ENCODE data around the gene GNPTAB.
"Not testable (repeated sequence)": the region's sequence is repeated elsewhere in the genome, so short reads cannot be mapped to it uniquely, and the experiment has no call there.

Gene GNPTAB

GRCh38 chr12:101737476-101737875, 93.3 kb downstream of the GNPTAB start:
- no peak for DNase-seq (ENCODE audit: low read depth)

DNA sequence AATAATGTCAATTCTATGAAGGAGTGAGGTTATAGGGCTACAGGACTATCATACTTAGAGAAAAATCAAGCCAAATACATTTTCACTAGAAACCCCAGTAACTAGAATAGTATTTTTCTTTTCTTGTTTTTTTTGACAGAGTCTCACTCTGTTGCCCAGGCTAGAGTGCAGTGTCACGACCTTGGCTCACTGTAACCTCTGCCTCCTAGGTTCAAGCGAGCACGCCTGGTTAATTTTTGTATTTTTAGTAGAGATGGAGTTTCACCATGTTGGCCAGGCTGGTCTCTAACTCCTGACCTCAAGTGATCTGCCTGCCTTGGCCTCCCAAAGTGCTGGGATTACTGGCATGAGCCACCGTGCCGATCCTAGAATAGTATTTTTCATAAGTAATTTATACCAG, 96.3 kb downstream of the GNPTAB start:
- DNase-seq (ENCODE audit: low read depth) = not testable (repeated sequence)

DNA sequence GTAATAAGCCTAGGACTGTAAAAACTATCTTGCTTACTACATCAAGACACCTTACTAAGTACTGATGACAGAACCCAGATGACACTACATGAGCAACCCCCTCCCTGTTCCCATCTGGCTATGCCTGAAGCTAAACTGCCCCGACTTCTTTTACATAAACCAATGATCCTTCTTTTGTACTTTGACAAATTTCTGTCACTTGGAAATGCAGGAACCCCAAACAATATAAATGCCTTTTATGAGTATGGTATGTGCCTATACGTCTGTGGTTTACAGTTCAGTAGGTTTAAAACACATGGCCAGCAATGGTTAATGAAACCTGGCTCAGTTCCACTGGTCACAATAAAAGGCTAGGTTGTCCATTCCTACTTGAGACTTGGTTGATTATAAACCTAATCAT, 97.6 kb downstream of the GNPTAB start:
- DNase-seq (ENCODE audit: low read depth) = no peak

GRCh38 chr12:101732318-101732717, 98.4 kb downstream of the GNPTAB start:
- no peak for DNase-seq (ENCODE audit: low read depth)

- DNase-seq (ENCODE audit: low read depth) = no peak
These were observed 100.9 kb downstream of the GNPTAB start for GRCh38 chr12:101729842-101730241.

- DNase-seq (ENCODE audit: low read depth) = no peak
These were observed 103.7 kb downstream of the GNPTAB start for GRCh38 chr12:101727098-101727497.

- DNase-seq (ENCODE audit: low read depth) = no peak
These were observed 108.4 kb downstream of the GNPTAB start for GRCh38 chr12:101722392-101722791.

- DNase-seq (ENCODE audit: low read depth) = no peak
These were observed 110.6 kb downstream of the GNPTAB start for GRCh38 chr12:101720118-101720517.

- DNase-seq (ENCODE audit: low read depth) = no peak
These were observed 111.2 kb downstream of the GNPTAB start for GRCh38 chr12:101719566-101719965.

- no peak for DNase-seq (ENCODE audit: low read depth)
These were observed 115.8 kb downstream of the GNPTAB start for GRCh38 chr12:101714877-101715444.

DNA sequence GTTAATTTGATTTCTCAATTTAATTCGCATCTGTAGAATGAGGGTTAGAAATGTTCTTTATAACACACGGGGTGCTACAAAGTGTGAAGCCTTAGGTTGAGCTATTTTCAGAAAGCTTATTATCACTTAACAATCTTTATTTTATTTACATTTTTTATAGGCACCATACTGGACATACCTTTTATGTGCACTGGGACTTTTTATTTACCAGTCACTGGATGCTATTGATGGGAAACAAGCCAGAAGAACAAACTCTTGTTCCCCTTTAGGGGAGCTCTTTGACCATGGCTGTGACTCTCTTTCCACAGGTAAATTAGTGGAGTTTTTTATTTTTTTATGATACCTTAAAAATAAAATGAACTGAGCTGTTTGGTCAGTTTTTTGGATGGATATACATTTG, 116.8 kb downstream of the GNPTAB start:
- no peak for DNase-seq (ENCODE audit: low read depth)

- DNase-seq (ENCODE audit: low read depth) = no peak
These were observed 117.6 kb downstream of the GNPTAB start for GRCh38 chr12:101713059-101713682.

DNA sequence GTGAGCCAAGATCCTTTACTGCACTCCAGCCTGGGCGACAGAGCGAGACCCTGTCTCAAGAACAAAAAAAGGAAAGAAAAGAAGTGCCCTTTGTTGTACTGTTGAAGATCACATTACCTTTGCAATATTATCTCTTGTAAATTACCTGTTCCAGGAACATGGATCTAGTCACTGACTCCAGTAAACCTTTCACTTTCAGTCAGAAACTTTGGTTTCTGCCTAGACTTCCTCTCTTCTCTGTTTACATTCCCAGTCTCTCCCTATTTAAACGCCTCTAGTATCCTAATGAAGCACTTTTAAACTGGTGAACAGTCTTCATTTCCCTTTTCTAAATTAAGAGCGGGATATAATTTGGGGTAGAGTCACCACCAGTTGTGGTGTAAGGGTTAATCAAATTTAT, 120.5 kb downstream of the GNPTAB start:
- no peak for DNase-seq (ENCODE audit: low read depth)

DNA sequence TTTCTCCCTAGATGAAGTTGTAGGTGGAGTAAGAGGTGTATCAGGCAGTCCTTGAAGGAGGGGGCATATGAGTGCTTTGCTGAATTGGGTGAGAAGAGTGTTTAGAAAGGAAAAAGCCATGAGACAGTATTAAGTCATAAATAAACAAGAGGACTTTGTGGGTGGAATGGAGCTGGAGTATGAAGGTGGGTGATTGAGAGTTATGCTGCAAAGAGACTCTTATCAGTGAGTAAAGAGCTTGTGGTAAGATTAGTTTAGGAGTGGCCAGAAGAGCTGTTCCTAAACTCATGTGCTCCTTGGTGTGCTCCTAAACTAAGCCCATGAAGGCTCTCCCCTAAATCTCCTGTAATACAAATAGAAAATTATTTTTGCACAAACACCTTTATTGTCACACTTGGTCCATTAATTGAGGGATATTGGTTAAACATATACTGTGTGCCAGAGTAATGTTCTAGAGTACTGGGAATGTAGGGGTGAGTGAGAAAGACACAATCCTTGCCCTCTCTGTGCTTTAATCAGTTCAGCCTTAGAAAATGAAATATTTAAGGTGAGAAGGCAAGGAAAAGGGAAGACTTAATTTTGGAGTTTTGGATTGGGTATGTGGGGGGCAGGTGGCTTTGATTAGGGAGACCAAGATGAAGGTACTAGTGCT, 123.5 kb downstream of the GNPTAB start:
- DNase-seq (ENCODE audit: low read depth) = no peak

DNA sequence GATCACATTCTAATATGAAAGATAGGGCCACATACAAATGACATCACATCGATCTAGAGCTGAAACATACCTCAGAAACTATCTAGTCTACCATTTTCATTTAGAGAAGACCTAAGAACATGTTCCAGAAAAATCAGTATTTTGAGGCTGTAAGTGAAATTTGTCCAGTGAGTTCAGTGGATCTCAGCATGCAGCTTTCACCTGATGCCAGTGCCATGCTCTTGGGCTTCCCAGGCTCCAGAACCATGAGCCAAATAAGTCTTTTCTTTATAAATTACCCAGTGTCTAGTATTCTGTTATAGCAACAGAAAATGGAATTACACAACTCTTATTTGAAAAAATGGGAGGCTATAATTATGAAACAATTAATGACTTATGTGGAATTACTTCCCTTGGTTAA, 124.4 kb downstream of the GNPTAB start:
- DNase-seq (ENCODE audit: low read depth) = no peak

DNA sequence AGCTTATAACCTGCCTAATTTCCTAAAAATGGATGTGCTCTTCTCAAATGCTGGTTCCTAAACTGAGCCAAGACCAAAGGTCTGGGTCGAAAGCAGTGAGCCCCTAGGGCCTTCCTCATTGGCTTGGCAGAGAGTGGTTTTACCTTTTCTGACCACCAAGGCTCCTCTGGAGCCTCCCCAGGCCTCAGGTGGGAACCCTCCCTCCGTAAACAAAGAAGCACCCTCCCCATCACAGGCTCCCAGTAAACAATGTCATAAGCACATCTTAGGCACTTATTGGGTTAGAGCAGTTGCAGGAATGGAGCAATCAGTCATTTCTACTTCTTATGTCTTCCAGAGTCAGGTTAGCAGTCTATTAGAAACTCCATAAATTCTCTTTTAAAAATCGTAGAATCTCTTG, 127.3 kb downstream of the GNPTAB start:
- no peak for DNase-seq (ENCODE audit: low read depth)

- DNase-seq (ENCODE audit: low read depth) = no peak
These were observed 130.4 kb downstream of the GNPTAB start for GRCh38 chr12:101700299-101700820.

- no peak for DNase-seq (ENCODE audit: low read depth)
These were observed 131.9 kb downstream of the GNPTAB start for GRCh38 chr12:101698800-101699347.

DNA sequence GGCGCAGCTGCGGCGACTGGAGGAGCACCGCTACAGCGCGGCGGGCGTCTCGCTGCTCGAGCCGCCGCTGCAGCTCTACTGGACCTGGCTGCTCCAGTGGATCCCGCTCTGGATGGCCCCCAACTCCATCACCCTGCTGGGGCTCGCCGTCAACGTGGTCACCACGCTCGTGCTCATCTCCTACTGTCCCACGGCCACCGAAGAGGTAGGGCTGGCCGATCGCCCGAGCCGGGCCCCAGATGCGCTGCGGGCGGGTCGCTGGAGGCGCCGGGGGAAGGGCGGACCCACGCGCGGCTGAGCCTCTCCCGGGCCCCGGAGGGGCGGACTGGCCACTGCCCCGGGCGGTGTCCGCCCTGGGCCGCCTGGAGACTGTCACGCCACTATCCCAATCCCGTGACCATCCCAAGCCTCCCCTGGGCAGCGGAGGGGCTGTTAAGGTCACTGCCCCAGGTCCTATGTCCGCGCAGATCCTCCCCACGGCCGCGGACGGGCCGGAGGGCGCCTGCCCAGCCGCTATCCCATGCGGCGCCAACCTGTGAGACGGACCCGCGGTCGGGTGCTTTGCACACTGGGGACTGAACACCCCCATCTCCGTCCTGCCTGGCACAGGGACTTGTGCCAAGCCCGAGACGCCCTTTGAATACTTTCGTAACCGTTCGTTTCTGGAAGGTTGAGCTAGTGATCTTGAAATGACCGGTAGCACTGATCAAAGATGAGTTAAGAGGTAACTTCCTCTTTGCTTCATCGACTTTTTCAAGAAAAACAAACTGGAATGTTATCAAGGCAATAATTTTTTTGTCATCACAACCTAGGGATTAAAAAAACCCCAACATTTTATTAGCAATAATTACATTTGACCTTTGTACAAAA, 132.6 kb downstream of the GNPTAB start:
- DNase-seq (ENCODE audit: low read depth) = peak; percentile 8

DNA sequence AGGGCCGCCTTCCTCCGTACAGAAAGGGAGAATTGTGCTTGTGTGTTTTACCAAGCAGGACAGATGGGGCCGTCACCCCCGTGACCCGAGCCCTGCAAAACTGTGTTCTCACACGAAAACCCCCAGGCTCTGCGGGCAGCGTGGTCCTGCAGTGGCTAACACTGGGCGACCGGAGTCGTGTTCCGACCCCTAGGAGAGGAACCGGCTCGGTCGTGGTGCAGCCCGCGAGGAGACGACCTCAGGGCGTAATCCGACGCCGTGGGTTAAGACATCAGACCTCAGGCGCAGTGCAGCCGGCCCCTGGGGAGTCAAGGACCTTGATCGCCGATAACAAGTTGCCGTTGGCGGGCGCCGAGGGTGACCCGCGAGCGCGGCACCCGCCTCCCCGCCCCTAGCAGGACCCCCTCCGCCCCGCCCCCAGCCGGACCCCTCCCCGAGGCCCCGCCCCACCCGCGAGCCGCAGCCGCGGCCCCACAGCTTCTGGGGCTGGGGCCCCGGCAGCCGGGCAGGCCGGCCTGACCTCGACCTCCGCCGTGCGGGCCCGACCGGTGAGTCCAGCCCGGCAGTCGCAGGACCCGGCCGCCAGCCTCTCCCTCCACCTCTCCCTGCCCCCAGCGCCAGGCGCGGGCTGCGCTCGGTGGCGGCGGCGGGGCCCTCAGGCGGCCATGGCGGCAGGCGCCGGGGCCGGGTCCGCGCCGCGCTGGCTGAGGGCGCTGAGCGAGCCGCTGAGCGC, 133.4 kb downstream of the GNPTAB start, which contains the start of gene CHPT1:
TSS of gene CHPT1 (plus strand) at position 444 of the 733 bp plus-strand sequence. CDS start at position 666, 222 bp downstream.
- DNase-seq (ENCODE audit: low read depth) = no peak

All from HS-27A (cell line).